Activated CD8-positive, alpha-beta memory T cell treated with anti-CD3 and anti-CD28 coated beads for 4 hours (primary cell): ENCODE results near the gene ITGB3.
"Not testable (repeated sequence)": the region's sequence is repeated elsewhere in the genome, so short reads cannot be mapped to it uniquely, and the experiment has no call there.

Experiments
- DNase-seq, 2 donors: peaks; one replicate each; pipeline ENCODE4 v3.0.0-alpha.2; 2020; ENCODE audit warnings: low read depth in 2 of 2

The ITGB3 gene

DNA sequence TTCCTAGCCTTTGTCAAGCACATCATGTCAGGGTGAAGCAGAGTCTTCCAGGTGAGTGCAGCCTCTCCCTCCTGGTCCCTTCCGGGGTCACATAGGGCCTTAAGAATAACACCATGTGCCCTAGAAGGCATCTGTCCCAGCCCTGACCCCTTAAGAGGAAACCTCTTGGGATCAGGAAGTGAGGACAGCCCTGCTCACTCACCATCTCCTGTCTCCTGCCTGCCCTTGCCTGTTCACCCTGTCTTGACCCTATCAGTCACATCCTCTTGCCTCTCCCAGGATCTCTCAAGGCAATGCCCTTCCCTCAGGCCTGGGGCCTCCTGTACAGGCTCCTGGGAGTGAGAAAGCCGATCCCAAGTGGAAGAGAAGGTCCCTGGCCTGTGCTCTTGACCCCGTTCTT, 30.6 kb upstream of the ITGB3 start:
- DNase-seq = no peak

DNA sequence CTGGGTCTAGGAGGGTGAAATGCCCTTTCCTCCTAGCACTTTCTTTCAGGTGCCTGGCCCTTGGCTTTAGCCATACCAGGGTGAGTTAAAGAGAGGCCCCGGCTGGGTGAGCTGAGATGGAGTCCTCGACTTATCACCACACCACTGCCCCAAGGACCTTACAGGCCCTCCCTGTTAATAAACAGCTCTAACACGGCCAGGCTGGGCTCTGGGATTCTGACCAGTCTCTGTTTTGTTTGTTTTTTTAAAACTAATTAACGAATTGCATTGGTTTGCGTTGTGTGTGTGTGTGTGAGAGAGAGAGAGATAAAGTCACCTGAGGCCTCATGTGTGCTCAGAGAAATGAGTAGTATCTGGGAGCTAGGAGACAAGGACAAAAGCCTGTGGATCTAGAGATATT, 30.2 kb upstream of the ITGB3 start:
- no peak for DNase-seq

DNA sequence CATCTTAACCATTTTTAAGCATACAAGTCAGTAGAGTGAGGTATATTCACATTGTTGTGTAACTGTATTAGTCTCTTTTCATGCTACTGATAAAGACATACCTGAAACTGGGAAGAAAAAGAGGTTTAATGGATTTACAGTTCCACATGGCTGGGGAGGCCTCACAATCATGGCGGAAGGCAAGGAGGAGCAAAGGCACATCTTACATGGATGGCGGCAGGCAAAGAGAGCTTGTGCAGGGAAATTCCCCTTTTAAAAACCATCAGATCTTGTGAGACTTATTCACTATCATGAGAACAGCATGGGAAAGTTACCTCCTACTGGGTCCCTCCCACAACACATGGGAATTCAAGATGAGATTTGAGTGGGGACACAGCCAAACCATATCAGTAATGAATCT, 29.6 kb upstream of the ITGB3 start:
- DNase-seq = not testable (repeated sequence)

DNA sequence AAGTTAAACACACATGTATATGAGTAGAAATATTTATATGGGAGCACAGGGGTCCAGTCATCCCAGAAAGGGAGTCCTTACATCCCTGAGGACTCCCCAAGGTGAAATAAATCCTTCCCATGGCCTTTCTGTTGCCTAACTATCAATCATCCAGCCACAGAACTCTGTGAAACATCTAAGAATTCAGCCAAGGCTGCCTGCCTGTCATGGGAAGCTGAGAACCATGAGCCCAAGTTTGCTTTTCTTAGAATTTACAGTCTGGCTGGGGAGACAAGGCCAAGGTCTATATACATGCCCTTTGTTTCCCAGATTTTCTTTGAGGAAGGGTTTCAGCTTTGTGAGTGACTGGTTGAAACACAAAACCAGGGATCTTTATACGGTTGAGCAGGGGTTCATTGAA, 28.7 kb upstream of the ITGB3 start:
- DNase-seq = no peak

DNA sequence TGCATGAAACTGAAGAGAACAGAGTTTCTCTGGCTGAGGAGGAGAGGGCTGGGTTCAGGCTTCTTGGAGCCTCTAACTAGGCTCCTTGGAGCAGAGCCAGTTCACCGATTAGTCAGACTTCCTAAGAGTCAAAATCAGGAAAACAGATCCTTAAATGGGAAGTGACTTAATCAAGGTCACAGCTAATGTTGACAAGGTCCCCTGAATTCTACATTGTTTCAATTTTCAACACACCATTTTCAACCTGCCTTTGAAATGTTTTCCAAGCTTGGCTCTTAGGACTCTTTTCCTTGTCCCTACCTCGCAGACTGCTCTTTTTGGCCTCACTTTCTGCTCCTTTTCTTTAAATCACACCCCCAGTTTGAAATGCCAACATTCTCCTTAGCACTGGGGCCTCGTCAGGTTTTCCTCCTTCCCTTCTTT, 28.2 kb upstream of the ITGB3 start:
- no peak for DNase-seq

DNA sequence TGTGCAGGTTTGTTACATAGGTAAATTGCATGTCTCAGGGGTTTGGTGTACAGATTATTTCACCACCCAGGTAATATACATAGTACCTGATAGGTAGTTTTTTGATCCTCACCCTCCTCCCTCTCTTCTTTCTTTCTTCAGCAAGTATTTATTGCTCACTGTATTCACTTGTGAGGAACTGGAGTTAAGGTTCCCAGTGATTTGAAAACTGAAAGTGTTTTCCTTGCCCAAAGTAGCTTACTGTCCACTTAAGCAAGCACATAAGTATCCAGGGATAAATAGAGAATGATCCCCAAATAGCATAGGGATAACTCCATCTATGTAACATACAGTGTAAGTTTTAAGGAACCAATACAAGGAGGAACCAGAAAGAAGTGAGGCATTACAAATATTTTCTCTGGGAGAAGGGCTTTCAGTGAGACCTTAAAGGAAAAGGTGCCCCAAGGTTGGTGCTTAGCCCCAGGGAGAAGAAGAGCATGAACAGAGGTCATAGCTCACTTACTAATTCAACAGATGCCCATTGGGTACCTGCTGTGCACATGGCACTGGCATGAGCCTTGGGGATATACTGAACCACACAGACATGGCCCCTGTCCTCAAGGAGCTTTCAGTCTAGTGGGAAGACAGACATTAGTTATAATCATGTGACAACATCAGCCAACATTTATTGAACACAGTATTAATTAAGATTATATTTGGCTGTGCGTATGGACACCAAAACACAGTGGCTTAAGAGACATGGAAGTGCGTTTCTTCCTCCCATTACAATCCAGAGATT, 27.5 kb upstream of the ITGB3 start:
- no peak for DNase-seq

DNA sequence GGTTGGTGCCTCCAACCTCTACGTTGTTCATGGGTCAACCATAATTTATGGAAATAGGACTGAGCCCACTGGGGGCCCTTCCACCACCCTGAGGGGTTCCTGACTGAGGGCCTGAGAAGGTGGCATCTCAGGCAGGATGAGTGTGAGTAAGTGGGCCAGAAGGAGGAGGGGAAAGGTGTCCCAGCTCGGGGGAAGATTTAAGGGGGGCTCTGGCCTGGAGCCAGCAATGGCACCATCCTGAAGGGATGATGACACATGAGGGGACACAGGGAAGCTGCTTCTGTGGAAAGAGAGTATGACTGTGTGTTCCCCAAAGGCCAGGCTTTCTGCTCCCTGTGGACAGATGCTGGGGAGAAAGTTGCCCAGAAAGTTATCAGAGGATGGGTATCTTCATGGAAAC, 25.8 kb upstream of the ITGB3 start:
- no peak for DNase-seq

DNA sequence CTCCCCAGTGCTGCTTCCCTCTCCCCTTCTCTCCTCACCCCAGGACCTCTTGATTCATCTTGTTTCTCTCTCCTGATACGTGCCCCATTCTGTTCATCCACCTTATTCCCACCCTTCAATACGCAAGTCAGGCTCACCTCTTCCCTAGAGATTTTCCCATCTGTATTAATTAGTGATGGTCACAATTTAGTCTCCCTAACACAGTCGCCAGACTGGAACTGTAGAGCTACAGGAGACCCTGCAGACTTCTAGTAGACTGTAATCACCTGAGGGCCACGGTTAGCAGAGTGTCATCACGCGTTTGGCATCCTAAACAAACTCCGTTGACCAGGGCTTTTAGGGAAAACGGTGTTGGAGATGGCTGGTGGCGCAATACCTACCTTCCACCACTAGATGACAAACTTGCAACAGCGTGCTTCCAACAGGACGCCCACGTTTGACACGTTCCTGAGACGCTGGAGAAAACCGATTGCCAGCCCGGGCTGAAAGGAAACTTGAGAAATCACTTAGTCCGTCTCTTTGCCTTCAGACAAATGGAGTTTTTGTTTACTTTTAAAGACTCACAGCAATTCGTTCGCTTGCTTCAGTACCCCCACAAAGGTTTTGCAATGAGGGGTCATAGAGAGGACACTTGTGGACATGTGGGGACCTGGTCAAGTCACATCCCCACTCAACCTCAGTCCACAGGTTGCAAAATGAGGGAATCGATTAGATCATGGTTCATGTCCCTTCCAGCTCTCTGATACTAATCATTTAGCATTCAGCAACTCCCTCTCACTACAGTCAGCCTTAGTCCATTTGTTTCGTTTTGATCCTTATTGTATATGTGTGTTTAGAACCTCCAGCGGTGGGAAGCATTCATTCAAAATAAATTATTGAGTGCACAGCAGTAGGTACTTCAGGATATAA, 23.8 kb upstream of the ITGB3 start:
- peak; percentile 45 to 62 for DNase-seq

DNA sequence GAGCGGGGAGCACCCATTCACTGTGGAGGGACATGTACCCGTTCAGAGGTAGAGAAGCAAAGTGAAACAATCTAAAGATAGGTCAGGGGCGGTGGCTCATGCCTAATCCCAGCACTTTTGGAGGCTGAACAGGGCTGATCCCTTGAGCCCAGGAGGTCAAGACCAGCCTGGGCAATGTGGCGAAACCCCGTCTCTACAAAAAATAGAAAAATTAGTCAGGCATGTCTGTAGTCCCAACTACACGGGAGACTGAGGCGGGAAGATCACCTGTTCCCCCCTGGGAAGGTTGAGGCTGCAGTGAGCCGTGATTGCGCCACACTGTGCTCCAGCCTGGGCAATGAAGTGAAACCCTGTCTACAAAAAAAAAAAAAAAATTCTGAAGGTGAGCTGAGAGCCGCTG, 22.8 kb upstream of the ITGB3 start:
- DNase-seq = no peak

DNA sequence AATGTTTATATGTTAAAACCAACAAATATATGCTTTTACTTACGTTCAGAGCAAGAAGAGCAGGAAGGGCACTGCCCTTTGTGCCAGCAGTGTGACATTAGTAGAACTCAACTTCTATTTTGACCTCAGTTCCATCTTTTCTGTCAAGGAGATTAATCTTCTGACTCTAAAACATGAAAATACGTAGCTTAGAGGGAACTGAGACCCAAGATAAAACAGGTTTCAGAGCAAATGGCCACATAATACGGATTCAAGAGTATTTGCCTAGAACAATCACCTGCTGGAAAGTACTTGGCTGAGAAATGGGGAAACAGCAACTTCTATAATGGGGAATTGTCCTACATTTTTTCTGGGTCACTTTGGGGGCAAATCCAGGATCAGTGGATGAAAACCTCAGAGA, 22.3 kb upstream of the ITGB3 start:
- DNase-seq = no peak

DNA sequence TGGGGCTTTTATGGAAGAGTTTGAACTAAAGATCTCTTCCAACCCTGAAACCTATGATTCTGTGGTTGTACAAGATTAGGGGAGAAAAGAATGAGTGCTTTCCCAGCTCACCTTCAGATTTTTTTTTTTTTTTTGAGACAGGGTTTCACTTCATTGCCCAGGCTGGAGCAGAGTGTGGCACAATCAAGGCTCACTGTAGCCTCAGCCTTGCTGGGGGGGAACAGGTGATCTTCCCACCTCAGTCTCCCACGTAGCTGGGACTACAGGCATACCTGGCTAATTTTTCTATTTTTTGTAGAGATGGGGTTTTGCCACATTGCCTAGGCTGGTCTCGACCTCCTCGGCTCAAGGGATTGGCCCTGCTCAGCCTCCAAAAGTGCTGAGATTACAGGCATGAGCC, 21.8 kb upstream of the ITGB3 start:
- DNase-seq = no peak

DNA sequence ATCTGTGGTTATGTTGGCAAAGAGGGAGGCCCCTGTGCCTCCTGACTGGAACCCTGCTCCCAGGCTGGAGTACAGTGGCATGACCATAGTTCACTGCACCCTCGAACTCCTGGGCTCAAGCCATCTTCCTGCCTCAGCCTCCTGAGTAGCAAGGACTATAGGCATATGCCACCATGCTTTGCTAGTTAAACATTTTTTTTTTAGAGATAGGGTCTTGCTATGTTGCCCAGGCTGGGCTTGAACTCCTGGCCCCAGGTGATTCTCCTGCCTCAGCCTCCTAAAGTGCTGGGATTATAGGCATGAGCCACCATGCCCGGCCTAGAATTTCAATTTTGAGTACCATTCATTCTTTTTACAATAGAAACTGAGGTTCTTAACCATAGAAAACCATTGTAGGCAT, 21.2 kb upstream of the ITGB3 start:
- no peak for DNase-seq

DNA sequence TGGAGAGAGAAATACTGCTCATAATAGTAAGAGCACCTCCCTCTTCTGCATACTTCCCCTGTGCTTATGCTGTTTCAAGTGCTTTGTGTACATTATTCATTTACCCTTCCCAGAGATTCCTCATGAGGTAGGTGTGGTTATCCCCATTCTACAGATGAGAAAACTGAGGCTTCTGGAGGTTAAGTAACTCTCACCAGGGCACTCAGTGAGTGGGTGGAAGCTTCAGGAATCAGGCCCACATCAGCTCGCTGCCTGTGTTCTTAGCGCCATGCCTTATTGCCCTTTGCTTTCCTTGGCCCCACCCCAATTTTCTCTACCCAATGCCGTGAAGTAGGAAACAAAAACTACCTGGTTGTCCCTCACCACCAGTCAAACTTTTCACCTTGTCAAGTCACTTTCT, 18.1 kb upstream of the ITGB3 start:
- no peak for DNase-seq

DNA sequence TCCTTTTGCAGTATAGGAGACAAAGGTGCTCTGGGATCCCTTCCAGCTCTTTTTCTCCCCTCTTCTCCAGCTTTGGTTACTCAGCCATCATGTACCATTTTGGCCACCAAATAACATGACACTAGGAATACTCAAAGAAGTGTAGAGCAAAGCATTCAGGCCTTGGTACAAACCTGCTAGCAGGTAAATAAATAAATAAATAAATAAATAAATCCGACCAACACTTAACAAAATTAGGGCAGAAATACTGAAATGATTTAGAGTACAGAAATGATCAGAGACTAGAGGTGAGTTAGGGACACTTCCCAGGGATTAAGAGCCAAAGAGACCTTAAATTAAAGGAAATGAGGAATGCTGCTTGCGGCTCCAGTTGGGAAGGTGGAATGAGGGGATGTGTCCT, 17.7 kb upstream of the ITGB3 start:
- no peak for DNase-seq

DNA sequence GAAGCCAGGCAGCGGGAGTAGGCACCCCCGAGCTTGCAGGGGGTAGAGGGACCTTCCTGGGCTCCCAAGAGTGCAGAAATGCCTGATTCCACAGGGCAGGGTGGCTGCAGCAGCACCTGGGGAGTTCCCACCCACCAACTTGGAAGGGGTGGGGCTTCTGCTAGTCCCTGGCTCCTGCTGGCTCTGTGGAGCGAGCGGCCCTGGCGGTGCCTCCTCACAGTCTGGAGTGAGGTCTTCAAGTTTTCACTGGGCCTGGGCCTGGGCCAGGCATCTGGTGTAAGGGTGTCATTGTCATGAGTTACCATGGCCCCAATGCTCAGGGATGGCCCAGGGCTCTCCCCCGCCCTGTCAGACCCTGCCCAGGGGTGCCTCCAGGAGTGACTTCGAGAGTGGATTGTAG, 15.8 kb upstream of the ITGB3 start:
- no peak for DNase-seq

DNA sequence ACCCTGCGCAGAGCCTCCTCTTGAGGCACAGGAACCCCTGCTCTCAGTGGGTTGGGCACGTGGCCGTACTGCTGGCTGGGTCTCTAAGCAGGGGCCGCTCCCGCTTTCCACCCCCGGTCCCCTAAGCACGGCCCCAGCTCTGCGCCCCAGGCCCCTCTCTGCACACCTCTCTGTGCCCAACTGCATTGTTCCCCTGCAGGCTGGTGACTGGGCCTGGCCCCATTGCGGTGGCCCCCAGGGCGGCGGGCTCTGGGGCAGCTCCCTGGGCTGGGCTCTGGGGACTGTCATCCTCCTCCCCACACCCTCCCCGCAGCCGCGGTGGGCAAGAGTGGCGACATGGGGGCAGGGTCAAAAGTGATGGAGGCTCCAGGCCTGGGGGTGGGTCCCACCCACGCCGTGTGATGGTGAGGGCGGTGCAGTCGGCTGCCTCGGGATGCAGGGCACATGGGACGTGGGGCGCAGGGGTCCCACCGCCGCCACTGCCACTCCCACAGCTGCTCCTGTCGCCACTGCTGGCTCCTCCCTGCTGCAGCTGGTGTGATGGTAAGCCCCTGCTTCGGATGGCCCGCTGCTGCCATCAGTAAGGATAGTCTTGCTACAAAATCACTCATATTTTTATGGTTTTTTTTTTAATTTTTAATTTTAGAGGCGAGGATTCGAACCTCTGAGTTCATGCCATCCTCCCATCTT, 15.2 kb upstream of the ITGB3 start:
- DNase-seq = no peak

DNA sequence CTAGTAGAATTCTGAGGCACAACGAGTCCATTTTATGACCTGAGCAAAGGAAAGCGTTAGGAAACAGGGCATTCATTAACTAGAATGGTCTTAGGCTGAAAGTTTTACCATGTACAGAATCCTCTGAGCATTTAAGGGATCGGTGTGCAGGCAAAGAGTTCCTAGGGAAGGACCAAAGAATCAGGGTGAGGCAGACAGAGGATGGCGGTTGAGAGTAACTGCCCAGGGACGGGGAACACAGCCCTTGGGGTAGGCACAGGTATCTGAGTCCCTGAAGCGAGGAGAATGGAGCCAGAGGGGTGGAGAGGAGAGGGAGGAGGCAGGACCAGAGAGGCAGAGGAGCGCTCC, 14.0 kb upstream of the ITGB3 start:
- no peak for DNase-seq

DNA sequence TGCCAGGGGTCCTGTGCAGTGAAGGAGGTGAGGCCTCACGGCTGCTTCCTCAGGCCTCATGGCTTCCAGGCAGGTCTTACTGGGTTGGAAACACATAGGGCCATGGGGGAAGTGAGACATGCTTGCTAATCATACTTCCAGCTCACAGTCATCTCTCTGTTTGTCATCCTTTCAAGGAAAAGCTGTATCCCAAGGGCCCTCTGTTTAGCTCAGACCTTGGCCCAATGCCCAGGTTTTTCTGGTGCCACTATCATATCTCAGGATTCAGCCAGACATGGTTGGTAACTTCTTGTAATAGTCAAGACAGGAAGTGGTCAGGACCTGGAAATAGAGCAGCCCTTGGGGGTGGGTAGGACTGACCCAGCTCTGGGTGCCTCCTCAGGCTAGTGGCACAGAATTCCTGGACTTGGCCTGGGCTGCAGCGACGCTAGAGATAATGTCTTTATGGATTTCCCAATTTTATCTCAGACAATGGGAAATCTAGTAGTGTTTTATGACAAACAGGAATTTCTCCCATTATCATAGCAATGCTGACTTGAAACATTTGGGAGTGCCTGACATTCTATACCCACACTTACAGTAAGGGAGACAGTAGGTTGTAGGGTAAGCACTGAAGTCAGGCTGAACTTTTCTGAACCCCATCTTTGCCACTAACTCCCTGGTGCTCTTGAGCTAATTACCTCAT, 13.5 kb upstream of the ITGB3 start:
- no peak for DNase-seq

DNA sequence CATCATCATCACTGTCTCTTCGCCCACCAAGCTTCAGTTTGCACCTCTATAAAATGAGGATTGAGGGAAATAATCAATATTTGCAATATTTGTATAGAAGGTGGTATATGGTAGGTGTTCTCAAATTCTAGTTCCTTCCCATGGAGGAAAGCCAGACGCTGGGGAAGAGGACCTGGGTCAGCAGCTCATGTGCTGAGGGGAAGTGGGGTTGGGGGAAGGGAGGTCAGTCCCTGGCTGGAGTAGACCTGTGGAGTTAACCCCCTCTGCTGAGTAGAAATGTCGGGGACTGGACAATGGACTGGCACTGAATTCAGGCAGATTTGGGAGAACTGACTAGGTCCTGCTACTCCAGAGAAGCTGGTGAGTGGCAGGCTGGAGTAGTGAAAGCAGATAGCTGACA, 12.8 kb upstream of the ITGB3 start:
- DNase-seq = no peak

DNA sequence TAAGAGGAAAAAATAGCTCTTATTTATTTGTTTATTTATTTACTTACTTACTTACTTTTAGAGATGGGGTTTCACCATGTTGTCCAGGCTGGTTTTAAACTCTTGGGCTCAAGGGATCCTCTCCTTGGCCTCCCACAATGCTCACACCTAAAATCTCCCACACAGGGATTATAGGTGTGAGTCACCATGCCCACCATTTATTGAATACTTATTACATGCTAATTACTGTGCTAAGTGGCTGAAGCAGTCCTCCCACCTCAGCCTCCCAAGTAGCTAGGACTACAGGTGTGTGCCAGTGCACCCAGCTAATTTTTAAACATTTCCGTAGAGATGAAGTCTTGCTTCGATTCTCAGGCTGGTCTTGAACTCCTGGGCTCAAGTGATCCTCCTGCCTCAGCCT, 11.0 kb upstream of the ITGB3 start:
- DNase-seq = no peak

DNA sequence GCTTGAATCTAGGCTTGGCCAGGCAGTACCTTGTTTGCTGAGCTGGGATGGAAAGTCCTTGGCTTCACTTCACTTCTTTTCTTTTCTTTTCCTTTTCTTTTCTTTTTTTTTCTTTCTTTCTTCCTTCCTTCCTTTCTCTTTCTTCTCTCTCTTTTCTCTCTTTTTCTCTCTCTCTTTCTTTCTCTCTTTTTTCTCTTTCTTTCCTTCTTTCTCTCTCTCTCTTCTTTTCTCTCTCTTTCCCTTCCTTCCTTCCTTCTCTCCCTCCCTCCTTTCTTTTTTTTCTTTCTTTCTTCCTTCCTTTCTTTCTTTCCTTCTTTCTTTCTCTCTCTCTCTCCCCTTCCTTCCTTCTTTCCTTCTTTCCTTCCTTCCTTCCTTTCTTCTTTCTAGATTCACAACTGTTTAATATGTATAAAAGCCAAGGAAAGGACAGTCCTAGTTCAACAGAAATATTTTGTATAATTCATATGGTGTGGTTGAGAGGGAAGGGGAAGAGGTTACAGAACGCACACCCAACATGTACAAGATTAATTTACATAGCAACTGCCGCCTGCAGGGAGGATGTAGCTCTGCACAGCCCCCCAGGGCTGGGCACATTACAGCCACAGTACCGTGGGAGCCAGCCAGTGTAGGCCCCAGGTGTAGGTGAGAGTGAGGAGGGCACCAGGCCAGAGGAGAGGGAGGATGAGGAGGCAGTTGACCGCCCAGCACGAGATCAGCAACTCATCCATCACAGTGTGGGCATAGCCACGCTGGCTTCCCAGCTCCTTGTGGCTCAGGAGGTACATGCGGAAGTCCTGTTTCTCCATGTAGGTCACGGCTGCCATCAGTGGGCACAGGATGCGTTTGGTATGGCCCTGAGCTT, 9.7 kb upstream of the ITGB3 start:
- DNase-seq = no peak
